MCF 10A (cell line): ENCODE measurements around the gene ANXA6. TPM values are rescaled to one million over a fixed set of nuclear protein-coding genes. Genes with fewer than 3 reads are reported as not detected.

Experiments used
- Bru-seq: library from RNA; stranded (reverse); fragments of 400-500 nt; gene quantifications from one replicate; lab custom pipeline; 2021; lab: Mats Ljungman, UMichigan
- BruChase-seq, 2 experiments: library from RNA; stranded (reverse); fragments of 400-500 nt; gene quantifications; one replicate each; lab custom pipeline; 2021; lab: Mats Ljungman, UMichigan
- BruUV-seq: library from RNA; stranded (reverse); fragments of 400-500 nt; replicated peaks from 2 replicates; lab custom pipeline; 2021; lab: Mats Ljungman, UMichigan
- CTCF ChIA-PET: fragments of 300-600 bp; sonication (Branson Sonifier 250); formaldehyde crosslinking; extraction: SDS; loops from one replicate; lab custom pipeline; 2021; ENCODE audit warnings: antibody characterized with exemption, inconsistent platforms; lab: Yijun Ruan, JAX
- POLR2A ChIA-PET: fragments of 300-600, 350-650 bp; sonication (Branson Sonifier 250); formaldehyde crosslinking; extraction: SDS; loops from one replicate; lab custom pipeline; 2020; ENCODE audit warnings: antibody characterized with exemption, inconsistent platforms; lab: Yijun Ruan, JAX
- DNase-seq: peaks from one replicate; pipeline ENCODE4 v3.0.0-alpha.2; 2018; ENCODE audit not compliant: unreplicated experiment
- H3K27ac Mint-ChIP-seq: one replicate; pipeline ENCODE4 v1.8.0; 2022; ENCODE audit warnings: mild to moderate bottlenecking, low read depth, mixed read lengths; ENCODE audit not compliant: unreplicated experiment
- H3K27me3 Mint-ChIP-seq: one replicate; pipeline ENCODE4 v1.8.0; 2022; ENCODE audit warnings: mixed read lengths; ENCODE audit not compliant: insufficient read depth, unreplicated experiment
- H3K36me3 Mint-ChIP-seq: one replicate; pipeline ENCODE4 v1.8.0; 2022; ENCODE audit warnings: mild to moderate bottlenecking, moderate library complexity, mixed read lengths; ENCODE audit not compliant: insufficient read depth, unreplicated experiment
- H3K4me1 Mint-ChIP-seq: one replicate; pipeline ENCODE4 v1.8.0; 2022; ENCODE audit warnings: mixed read lengths; ENCODE audit not compliant: insufficient read depth, unreplicated experiment
- H3K4me3 Mint-ChIP-seq: one replicate; pipeline ENCODE4 v1.8.0; 2022; ENCODE audit warnings: mild to moderate bottlenecking, moderate library complexity, mixed read lengths; ENCODE audit not compliant: unreplicated experiment
- H3K9me3 Mint-ChIP-seq: one replicate; pipeline ENCODE4 v1.8.0; 2022; ENCODE audit warnings: mixed read lengths; ENCODE audit not compliant: unreplicated experiment
- intact Hi-C: fragments of 100-400 bp; cut with micrococcal nuclease; formaldehyde crosslinking; loops from 2 replicates; pipeline ENCODE4 v1.14.1; 2022
- long read RNA-seq: library from polyadenylated mRNA; stranded (forward); transcript quantifications from one replicate; pipeline ENCODE4 v2.0.0, GENCODE V29; 2022
- total RNA-seq: library from RNA; stranded (reverse); gene quantifications from 2 replicates; pipeline ENCODE4 v1.2.3, GENCODE V29; 2022
- TF ChIP-seq, protein P1 (sequence below): fragments of 200-600 bp; IDR thresholded peaks from one replicate; pipeline ENCODE4 v1.8.0; 2022; ENCODE audit warnings: antibody characterized with exemption, mild to moderate bottlenecking; ENCODE audit not compliant: unreplicated experiment

ANXA6 gene
- total RNA-seq (2.6 TPM in 2 replicates), Bru-seq, nascent RNA (percentile 21 among the genes with signal in this experiment), BruChase-seq, experiment 1, labeled RNA remaining after a 6-hour chase (percentile 18 among the genes with signal in this experiment), BruChase-seq, experiment 2, labeled RNA remaining after a 2-hour chase (percentile 19 among the genes with signal in this experiment)
- long read RNA-seq = 0 reads

DNA sequence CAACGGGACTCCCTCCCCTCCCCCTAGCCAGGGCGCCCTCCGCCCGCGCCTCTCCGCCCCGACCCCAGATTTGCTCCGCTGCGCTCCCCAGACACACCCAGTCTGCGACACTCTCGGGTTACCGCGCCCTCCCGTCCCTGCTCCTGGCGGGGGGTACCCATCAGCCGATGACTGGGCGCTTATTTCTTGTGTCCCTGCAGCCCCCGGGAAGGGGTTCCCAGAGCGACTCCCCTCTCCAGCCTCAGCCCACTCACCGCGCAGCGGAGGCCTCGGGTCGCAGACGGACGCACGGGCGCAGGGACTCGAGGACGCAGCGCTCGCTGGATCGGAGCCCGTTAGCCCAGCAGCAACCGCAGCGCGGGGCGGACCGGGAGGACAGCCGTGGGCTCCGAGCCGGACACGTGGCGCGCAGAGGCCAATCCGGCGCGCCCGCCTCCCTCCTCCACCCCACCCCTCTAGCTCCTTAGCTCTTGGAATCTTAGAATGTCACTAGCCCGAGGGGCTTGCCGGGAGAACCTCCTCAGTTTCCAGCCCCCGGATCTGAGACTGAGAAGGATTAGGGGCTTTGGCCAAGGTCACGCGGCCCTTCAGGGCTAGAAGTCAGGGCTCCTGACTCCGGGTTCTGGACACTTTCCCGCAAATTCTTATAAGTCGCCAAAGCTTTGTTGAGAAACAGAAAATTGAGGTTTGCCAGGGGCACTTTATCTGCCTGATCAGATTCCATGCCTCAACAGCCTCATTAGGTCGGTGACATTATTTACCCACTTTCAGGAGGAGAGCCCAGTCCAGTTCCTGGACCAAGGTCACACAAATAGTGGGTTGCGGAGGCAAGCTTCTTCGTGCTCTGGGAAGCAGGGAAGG is at the start of gene ANXA6:
ANXA6 (minus strand) TSS at position 354 of the 861 bp plus-strand sequence. CDS start 9,878 bp downstream, outside the sequence.
- Mint-ChIP-seq H3K9me3 (no peaks in the 10 kb centered on the region), H3K4me3 (peak within 1 kb of the TSS; percentile 64), H3K27ac (no peak within 1 kb of the TSS), H3K27me3 (peaks cover 37% of the 10 kb centered on the region), H3K36me3 (no peaks in the 10 kb centered on the region), H3K4me1 (peaks cover 9% of the 10 kb centered on the region)
- ChIA-PET POLR2A (interaction anchor here (1.0 kb wide), 2 partner anchors 32 to 74 kb away, joined by 3 to 4 read pairs; no protein-coding TSS in a partner anchor), CTCF (interaction anchor here (0.8 to 1.7 kb wide), 5 partner anchors 31 to 356 kb away, joined by 3 to 11 read pairs (median 5); no protein-coding TSS in a partner anchor)
- DNase-seq = peak; percentile 81
- intact Hi-C loops = no loop called here
- no TSS peak for BruUV-seq
- TF ChIP-seq, protein P1, sequence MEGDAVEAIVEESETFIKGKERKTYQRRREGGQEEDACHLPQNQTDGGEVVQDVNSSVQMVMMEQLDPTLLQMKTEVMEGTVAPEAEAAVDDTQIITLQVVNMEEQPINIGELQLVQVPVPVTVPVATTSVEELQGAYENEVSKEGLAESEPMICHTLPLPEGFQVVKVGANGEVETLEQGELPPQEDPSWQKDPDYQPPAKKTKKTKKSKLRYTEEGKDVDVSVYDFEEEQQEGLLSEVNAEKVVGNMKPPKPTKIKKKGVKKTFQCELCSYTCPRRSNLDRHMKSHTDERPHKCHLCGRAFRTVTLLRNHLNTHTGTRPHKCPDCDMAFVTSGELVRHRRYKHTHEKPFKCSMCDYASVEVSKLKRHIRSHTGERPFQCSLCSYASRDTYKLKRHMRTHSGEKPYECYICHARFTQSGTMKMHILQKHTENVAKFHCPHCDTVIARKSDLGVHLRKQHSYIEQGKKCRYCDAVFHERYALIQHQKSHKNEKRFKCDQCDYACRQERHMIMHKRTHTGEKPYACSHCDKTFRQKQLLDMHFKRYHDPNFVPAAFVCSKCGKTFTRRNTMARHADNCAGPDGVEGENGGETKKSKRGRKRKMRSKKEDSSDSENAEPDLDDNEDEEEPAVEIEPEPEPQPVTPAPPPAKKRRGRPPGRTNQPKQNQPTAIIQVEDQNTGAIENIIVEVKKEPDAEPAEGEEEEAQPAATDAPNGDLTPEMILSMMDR = no peak

DNA sequence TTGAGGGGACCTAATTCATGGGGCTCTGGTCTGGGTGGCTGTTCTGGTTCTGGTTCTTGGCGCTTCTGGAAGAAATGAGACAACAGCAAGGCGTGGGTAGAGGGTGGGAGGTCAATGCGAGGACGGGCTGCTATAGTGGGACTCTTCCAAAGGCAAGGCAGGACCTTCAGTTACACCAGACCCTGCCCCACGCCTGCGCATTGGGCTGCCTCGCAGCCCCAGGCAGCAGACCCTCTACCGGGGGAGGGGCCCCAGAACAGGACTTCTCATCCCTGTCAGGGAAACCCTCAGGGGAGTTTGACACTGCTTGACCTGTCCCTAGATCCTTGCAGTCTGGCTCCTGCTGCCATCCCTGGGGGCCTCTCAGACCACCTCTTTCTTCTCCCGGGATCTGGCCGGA is 47.8 kb upstream of the ANXA6 start:
- Mint-ChIP-seq H3K4me1 (peaks cover 14% of the 10 kb centered on the region), H3K36me3 (no peaks in the 10 kb centered on the region), H3K27me3 (no peaks in the 10 kb centered on the region), H3K4me3 (no peak overlapping the region), H3K9me3 (no peaks in the 10 kb centered on the region), H3K27ac (no peak overlapping the region)
- POLR2A ChIA-PET = no interaction called here
- BruUV-seq = no TSS peak
- TF ChIP-seq, protein P1 = no peak
- CTCF ChIA-PET = interaction anchor here (1.6 to 3.2 kb wide), 2 partner anchors 41 to 79 kb away, joined by 3 to 11 read pairs; no protein-coding TSS in a partner anchor
- intact Hi-C loops = no loop called here
- no peak for DNase-seq

GRCh38 chr5:151204051-151204450 is 46.5 kb upstream of the ANXA6 start:
- peaks cover 13% of the 10 kb centered on the region for H3K4me1 Mint-ChIP-seq
- TF ChIP-seq, protein P1 = no peak
- intact Hi-C loops = no loop called here
- peaks cover 2% of the 10 kb centered on the region for H3K36me3 Mint-ChIP-seq
- no TSS peak for BruUV-seq
- no peaks in the 10 kb centered on the region for H3K9me3 Mint-ChIP-seq
- no peak for DNase-seq
- no peak overlapping the region for H3K4me3 Mint-ChIP-seq
- no peaks in the 10 kb centered on the region for H3K27me3 Mint-ChIP-seq
- no peak overlapping the region for H3K27ac Mint-ChIP-seq
- ChIA-PET POLR2A (interaction anchor here (0.6 to 1.7 kb wide), 2 partner anchors 10 to 49 kb away, joined by 3 to 4 read pairs; partner anchors contain the start of gene GM2A), CTCF (interaction anchor here (0.6 to 3.2 kb wide), 8 partner anchors 20 to 334 kb away, joined by 3 to 11 read pairs (median 3); no protein-coding TSS in a partner anchor)
